Mucosa of stomach (tissue), 1 donor: Measurements from ENCODE around the gene SYNGR1.
"Not testable (repeated sequence)": the region's sequence is repeated elsewhere in the genome, so short reads cannot be mapped to it uniquely, and the experiment has no call there.

ENCODE experiments used
- H3K27me3 ChIP-seq: one replicate; pipeline ENCODE4 v1.7.0; 2013; ENCODE audit warnings: mild to moderate bottlenecking, low read length; ENCODE audit not compliant: control insufficient read depth, insufficient read depth
- H3K36me3 ChIP-seq: one replicate; pipeline ENCODE4 v1.7.0; 2013; ENCODE audit warnings: low read length; ENCODE audit not compliant: control insufficient read depth, insufficient read depth
- H3K4me1 ChIP-seq: one replicate; pipeline ENCODE4 v1.7.0; 2013; ENCODE audit warnings: mild to moderate bottlenecking, low read length; ENCODE audit not compliant: control insufficient read depth, insufficient read depth
- H3K4me3 ChIP-seq: one replicate; pipeline ENCODE4 v1.7.0; 2013; ENCODE audit warnings: low read length
- H3K9ac ChIP-seq: one replicate; pipeline ENCODE4 v1.7.0; 2013; ENCODE audit warnings: mild to moderate bottlenecking, low read length, moderate library complexity
- H3K9me3 ChIP-seq: one replicate; pipeline ENCODE4 v1.7.0; 2013; ENCODE audit warnings: mild to moderate bottlenecking, low read length, moderate library complexity; ENCODE audit not compliant: control insufficient read depth
- donor health status: Pancreatic carcinoma.

The SYNGR1 gene

DNA sequence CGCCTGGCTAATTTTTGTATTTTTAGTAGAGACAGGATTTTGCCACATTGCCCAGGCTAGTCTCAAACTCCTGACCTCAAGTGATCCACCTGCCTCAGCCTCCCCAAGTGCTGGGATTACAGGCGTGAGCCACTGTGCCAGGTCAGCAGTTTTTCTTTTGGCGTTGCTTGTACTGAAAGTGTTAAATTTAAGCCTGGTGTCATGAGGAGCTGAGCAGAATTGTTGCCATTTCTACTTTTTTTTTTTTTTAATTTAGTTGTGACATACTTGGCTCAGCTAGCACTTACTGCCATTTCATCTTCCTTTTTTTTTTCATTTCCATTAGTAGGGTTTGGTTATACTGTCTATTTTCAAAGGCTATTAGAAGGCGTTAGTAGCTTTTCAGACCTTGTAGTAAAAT lies 60.5 kb downstream of the SYNGR1 start:
- peaks cover 4% of the 10 kb centered on the region for H3K4me1 ChIP-seq
- H3K9ac ChIP-seq: no peak overlapping the region
- H3K36me3 ChIP-seq: no peaks in the 10 kb centered on the region
- H3K4me3 ChIP-seq: no peak overlapping the region
- no peaks in the 10 kb centered on the region for H3K27me3 ChIP-seq
- H3K9me3 ChIP-seq: no peaks in the 10 kb centered on the region

DNA sequence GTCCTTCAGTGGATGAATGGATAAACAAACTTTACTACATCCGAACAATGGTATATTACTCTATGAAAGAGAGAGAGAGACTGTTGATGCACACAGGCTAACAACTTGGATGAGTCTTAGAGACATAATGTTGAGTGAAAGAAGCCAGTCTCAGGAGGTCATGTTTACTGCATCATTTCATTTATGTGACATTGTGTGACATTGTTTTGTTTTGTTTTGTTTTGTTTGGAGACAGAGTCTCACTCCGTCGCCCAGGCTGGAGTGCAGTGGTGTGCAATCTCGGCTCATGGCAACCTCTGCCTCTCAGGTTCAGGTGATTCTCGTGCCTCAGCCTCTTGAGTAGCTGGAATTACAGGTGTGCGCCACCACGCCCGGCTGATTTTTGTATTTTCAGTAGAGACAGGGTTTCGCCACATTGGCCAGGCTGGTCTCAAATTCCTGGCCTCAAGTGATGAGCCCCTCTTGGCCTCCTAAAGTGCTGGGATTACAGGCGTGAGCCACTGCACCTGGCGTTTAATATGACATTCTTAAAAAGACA lies 62.1 kb downstream of the SYNGR1 start:
- peaks cover 10% of the 10 kb centered on the region for H3K36me3 ChIP-seq
- not testable (repeated sequence) for H3K4me3 ChIP-seq, H3K4me1 ChIP-seq, H3K9me3 ChIP-seq, H3K27me3 ChIP-seq, H3K9ac ChIP-seq

DNA sequence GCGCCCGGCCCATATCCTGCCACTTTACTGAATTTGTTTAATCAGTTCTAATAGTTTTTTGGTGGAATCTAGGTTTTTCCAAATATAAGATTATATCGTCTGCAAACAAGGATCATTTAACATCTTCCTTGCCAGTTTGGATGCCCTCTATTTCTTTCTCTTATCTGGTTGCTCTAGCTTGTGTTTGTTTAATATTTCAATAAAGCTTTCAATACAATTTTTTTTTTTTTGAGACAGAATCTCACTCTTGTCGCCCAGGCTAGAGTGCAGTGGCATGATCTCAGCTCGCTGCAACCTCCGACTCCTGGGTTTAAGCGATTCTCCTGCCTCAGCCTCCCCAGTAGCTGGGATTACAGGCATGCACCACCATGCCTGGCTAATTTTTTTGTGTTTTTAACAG lies 63.4 kb downstream of the SYNGR1 start:
- H3K9me3 ChIP-seq, H3K4me3 ChIP-seq, H3K9ac ChIP-seq, H3K4me1 ChIP-seq, H3K27me3 ChIP-seq: not testable (repeated sequence)
- peaks cover 15% of the 10 kb centered on the region for H3K36me3 ChIP-seq

DNA sequence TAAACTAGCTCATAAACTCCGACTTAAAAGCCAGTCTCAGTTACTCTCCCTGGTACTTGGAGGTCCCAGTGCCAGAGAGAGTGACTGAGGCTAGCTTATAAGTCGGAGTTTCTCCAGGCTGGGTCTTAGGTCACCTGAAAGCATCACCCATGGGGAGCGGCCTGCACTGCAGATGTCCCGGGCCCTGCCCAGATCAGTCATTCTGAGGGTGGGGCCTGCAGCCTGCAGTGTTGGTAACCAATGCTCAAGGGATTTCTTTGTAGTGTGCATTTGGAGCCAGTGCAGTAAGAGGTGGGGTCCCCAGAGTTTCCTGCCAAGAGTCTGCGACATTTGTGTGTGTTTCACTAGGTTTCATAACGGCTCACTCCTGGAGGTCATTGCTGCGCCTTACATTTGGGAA lies 64.6 kb downstream of the SYNGR1 start:
- no peaks in the 10 kb centered on the region for H3K27me3 ChIP-seq
- H3K36me3 ChIP-seq: peaks cover 15% of the 10 kb centered on the region
- H3K9me3 ChIP-seq: no peaks in the 10 kb centered on the region
- no peak overlapping the region for H3K4me3 ChIP-seq
- peaks cover 4% of the 10 kb centered on the region for H3K4me1 ChIP-seq
- H3K9ac ChIP-seq: no peak overlapping the region

DNA sequence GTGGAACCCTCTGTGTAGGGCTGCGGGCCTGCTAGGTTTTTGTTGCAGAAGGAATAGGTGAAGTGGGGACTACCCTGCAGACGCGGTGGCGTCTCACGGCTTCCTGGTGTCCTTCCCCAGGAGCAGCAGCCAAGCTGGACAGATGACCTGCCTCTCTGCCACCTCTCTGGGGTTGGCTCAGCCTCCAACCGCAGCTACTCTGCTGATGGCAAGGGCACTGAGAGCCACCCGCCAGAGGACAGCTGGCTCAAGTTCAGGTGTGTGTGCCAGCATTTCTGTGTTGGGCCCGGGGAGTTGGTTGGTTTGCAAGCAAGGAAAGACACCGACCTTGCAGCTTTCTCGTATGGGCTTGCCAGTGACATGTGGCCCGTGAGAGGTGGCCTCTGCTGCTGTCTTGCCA lies 65.1 kb downstream of the SYNGR1 start:
- Histone ChIP-seq H3K36me3 (peaks cover 15% of the 10 kb centered on the region), H3K27me3 (no peaks in the 10 kb centered on the region), H3K9ac (no peak overlapping the region), H3K4me3 (no peak overlapping the region), H3K9me3 (no peaks in the 10 kb centered on the region), H3K4me1 (peaks cover 4% of the 10 kb centered on the region)

DNA sequence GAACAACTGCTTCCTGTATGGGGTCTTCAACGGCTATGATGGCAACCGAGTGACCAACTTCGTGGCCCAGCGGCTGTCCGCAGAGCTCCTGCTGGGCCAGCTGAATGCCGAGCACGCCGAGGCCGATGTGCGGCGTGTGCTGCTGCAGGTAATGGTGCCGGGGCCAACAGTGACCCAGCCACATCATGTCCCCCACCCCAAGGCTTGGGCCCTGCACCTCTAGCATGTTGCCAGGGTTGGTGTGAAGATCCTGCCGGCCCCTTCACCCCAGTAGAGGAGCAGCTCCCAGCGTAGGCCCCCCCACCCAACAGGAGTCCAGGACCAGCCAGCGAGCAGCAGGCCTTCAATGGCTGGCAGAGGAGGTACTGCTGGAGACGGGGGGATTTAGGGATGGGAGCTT lies 65.7 kb downstream of the SYNGR1 start:
- peaks cover 4% of the 10 kb centered on the region for H3K4me1 ChIP-seq
- peaks cover 15% of the 10 kb centered on the region for H3K36me3 ChIP-seq
- H3K27me3 ChIP-seq: no peaks in the 10 kb centered on the region
- H3K4me3 ChIP-seq: no peak overlapping the region
- no peaks in the 10 kb centered on the region for H3K9me3 ChIP-seq
- H3K9ac ChIP-seq: no peak overlapping the region

DNA sequence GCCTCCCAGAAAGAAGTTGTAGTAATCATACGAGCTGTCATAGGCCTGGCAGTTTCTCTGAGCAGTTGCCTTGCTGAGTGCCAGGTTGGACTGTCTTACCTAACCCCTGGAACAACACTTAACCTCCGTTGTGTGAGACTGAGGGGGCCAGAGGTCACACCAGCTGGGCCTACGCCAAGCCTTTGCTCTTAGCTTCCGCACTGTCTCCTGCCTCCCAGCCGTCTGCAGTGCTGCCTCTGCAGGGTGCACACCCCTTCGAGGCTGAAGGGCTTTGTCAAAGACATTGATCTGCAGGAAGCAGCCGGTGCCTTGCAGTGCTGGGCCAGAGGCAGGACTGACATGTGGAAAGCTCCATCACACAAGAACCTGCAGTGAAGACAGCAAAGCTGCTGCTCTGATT lies 66.5 kb downstream of the SYNGR1 start:
- Histone ChIP-seq H3K9ac (no peak overlapping the region), H3K36me3 (peaks cover 19% of the 10 kb centered on the region)

DNA sequence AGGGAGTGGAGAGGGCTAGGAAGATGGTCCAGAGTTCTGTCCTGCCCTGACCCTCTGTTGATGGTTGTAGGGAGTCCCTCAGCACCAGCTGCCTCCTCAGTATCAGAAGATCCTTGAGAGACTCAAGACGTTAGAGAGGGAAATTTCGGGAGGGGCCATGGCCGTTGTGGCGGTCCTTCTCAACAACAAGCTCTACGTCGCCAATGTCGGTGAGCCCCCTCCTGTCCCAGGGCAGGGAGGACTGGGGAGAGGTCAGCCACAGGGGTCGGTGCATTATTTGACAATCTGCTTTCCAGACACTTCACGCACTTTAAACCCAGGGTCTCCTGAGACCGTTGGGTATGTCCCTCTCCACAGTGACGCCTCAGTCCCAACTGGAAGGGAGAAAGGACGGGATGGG lies 67.8 kb downstream of the SYNGR1 start:
- H3K36me3 ChIP-seq: peaks cover 23% of the 10 kb centered on the region

More for the DNA sequence above, 66.5 kb downstream of the SYNGR1 start:
- H3K4me3 ChIP-seq: no peak overlapping the region
- H3K27me3 ChIP-seq: no peaks in the 10 kb centered on the region
- peaks cover 4% of the 10 kb centered on the region for H3K4me1 ChIP-seq
- H3K9me3 ChIP-seq: no peaks in the 10 kb centered on the region

DNA sequence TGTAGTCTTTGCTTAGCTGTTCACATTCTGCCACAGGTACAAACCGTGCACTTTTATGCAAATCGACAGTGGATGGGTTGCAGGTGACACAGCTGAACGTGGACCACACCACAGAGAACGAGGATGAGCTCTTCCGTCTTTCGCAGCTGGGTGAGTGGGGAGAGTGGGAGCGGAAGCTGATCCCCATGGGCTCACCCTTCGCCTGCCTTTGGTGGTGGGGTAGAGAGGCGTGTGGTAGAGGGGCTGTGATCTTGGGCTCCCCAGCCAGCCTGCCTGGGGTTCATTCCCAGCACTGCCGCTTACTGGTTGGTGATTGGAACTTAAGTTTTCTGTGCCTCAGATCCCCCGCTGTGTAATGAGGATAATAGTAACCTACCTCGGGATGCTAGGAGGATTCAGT lies 68.9 kb downstream of the SYNGR1 start:
- peaks cover 23% of the 10 kb centered on the region for H3K36me3 ChIP-seq
- H3K9me3 ChIP-seq: no peaks in the 10 kb centered on the region
- H3K4me3 ChIP-seq: no peak overlapping the region
- no peaks in the 10 kb centered on the region for H3K27me3 ChIP-seq
- H3K4me1 ChIP-seq: no peaks in the 10 kb centered on the region
- no peak overlapping the region for H3K9ac ChIP-seq

More for the DNA sequence above, 67.8 kb downstream of the SYNGR1 start:
- Histone ChIP-seq H3K9me3 (no peaks in the 10 kb centered on the region), H3K9ac (no peak overlapping the region), H3K4me3 (no peak overlapping the region), H3K27me3 (no peaks in the 10 kb centered on the region), H3K4me1 (no peaks in the 10 kb centered on the region)

DNA sequence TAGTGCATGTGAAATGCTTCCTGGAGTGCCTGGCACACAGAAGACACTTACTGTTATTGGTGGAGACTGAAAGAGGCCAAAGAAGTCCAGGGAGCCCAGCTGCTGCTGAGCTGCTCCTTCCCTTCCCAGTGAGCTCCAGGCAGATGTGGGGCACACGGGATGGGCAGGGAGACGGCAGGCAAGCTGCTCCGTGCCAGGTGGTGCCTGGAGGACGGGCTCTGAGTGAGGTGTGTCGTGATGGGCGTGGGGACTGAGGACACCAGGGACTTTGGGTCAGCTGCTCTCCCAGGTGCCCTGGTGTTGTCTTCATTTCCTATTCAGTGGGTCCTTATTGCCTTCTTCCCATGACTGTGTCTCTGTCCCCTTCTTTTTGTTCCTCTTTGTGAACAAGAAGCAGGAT lies 69.3 kb downstream of the SYNGR1 start:
- Histone ChIP-seq H3K9me3 (no peaks in the 10 kb centered on the region), H3K36me3 (peaks cover 23% of the 10 kb centered on the region), H3K4me1 (no peaks in the 10 kb centered on the region), H3K9ac (no peak overlapping the region), H3K4me3 (no peak overlapping the region), H3K27me3 (no peaks in the 10 kb centered on the region)

DNA sequence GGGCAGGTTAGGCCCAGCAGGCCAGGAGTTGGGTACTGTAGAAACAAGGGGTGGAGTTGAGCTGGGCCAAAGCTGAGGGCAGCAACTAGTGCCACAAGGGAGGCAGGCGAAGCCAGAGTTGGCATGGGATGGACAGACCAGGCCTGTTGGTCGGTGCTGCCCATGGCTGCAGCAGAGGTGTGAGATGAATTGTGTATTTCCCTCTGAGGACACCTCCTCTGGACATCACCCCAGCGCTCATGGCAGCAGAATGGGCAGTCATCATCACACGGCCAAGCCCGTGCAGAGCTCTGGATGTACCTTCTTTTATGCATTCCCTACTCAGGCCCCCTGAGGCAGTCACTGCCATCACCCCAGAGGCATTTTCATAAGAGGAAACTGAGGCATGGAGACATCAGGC lies 70.1 kb downstream of the SYNGR1 start:
- no peak overlapping the region for H3K9ac ChIP-seq
- no peaks in the 10 kb centered on the region for H3K4me1 ChIP-seq
- no peaks in the 10 kb centered on the region for H3K9me3 ChIP-seq
- H3K36me3 ChIP-seq: peaks cover 23% of the 10 kb centered on the region
- no peak overlapping the region for H3K4me3 ChIP-seq
- H3K27me3 ChIP-seq: no peaks in the 10 kb centered on the region

DNA sequence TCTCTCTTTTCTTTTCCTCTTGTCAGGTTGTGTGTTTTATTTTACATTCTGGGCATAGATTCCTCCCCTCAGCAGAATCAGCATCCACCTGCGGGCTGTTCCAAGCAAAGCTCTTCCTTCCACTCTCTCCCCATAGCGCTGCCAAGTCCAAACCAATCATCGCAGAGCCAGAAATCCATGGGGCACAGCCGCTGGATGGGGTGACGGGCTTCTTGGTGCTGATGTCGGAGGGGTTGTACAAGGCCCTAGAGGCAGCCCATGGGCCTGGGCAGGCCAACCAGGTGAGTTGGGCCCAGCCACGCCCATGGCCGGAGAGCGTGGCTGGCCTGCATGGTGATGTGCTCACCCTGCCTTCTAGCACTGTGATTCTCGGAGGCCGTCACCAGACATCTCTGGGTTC lies 71.9 kb downstream of the SYNGR1 start:
- Histone ChIP-seq H3K27me3 (no peaks in the 10 kb centered on the region), H3K9ac (no peak overlapping the region), H3K36me3 (peaks cover 15% of the 10 kb centered on the region), H3K4me1 (no peaks in the 10 kb centered on the region), H3K4me3 (no peak overlapping the region), H3K9me3 (no peaks in the 10 kb centered on the region)

DNA sequence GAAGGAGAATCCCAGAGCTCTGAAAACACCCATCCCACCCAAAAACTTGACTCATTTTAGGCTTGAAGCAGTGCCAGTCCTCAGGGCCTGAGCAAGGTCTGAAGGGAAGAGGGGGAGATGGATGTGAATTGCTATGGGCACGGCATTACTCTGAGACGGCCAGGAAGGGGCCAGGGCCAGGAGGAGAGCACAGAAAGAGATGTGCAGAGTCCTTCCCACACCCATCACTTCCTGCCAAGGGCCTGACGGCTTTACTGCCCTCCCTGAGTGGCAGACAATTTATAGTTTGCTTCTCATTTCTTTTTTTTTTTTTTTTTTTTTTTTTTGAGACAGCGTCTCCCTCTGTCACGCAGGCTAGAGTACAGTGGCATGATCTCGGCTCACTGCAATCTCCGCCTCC lies 72.3 kb downstream of the SYNGR1 start:
- no peaks in the 10 kb centered on the region for H3K27me3 ChIP-seq
- H3K36me3 ChIP-seq: peaks cover 12% of the 10 kb centered on the region
- H3K4me3 ChIP-seq: no peak overlapping the region
- no peaks in the 10 kb centered on the region for H3K4me1 ChIP-seq
- H3K9ac ChIP-seq: no peak overlapping the region
- no peaks in the 10 kb centered on the region for H3K9me3 ChIP-seq
